CD14-positive monocyte (primary cell): ENCODE results near the gene WIPI1. TPM values are rescaled to one million over a fixed set of nuclear protein-coding genes. Genes with fewer than 3 reads are reported as not detected.

Experiments
- DNase-seq, 3 donors: peaks; one replicate each; pipeline ENCODE4 v3.0.0-alpha.2; 2011 to 2022
- H2AFZ ChIP-seq: 2 replicates; pipeline ENCODE4 v1.6.0; 2012; ENCODE audit warnings: mild to moderate bottlenecking, low read depth, low read length, inconsistent platforms; ENCODE audit not compliant: insufficient read depth, poor library complexity, severe bottlenecking
- H3K27ac ChIP-seq, 2 donors: 1 replicate in 1 of 2; 2 replicates in 1 of 2; pipeline ENCODE4 v1.5.1; 2012 to 2013; ENCODE audit warnings: low read length in 2 of 2, control low read depth in 1 of 2, inconsistent platforms in 1 of 2, low read depth in 1 of 2, mild to moderate bottlenecking in 1 of 2
- H3K27me3 ChIP-seq, 2 donors: one replicate each; pipeline versions ENCODE4 v1.6.0 to v1.6.1; 2011 to 2013; ENCODE audit warnings: low read length in 2 of 2; ENCODE audit not compliant: control insufficient read depth in 2 of 2, insufficient read depth in 2 of 2
- H3K36me3 ChIP-seq, 2 donors: replicated peaks in 1 of 2; 1 replicate in 1 of 2; 2 replicates in 1 of 2; pipeline versions ENCODE4 v1.5.1 to v1.6.1; 2012 to 2013; ENCODE audit warnings: low read length in 2 of 2, control low read depth in 1 of 2, inconsistent platforms in 1 of 2, mild to moderate bottlenecking in 1 of 2; ENCODE audit not compliant: insufficient read depth in 2 of 2, control insufficient read depth in 1 of 2
- H3K4me1 ChIP-seq, 2 donors: 1 replicate in 1 of 2; 2 replicates in 1 of 2; pipeline versions ENCODE4 v1.5.1 to v1.6.1; 2012 to 2013; ENCODE audit warnings: low read length in 2 of 2, control low read depth in 1 of 2, inconsistent platforms in 1 of 2, mild to moderate bottlenecking in 1 of 2, moderate library complexity in 1 of 2; ENCODE audit not compliant: insufficient read depth in 2 of 2, control insufficient read depth in 1 of 2
- H3K4me2 ChIP-seq: replicated peaks from 2 replicates; pipeline ENCODE3; 2012; ENCODE audit warnings: low read length, moderate library complexity, mild to moderate bottlenecking; ENCODE audit not compliant: poor library complexity, severe bottlenecking; ENCODE audit errors: extremely low read depth
- H3K4me3 ChIP-seq, 3 experiments: fragments of 200-600 bp in 1 of 3; sonication (generic) in 1 of 3; replicated peaks in 1 of 3; 1 replicate in 2 of 3; 2 replicates in 1 of 3; pipeline ENCODE4 v1.5.1; 2011 to 2013; ENCODE audit warnings: low read length in 3 of 3, mild to moderate bottlenecking in 3 of 3, control low read depth in 2 of 3, low read depth in 2 of 3, inconsistent platforms in 1 of 3, moderate library complexity in 1 of 3
- H3K79me2 ChIP-seq: 2 replicates; pipeline ENCODE4 v1.6.0; 2012; ENCODE audit warnings: mild to moderate bottlenecking, control low read depth, inconsistent platforms, low read length, moderate library complexity; ENCODE audit not compliant: insufficient read depth
- H3K9ac ChIP-seq: 2 replicates; pipeline ENCODE4 v1.6.0; 2017; ENCODE audit warnings: low read length, mild to moderate bottlenecking; ENCODE audit not compliant: insufficient read depth, poor library complexity, severe bottlenecking
- H3K9me3 ChIP-seq, 2 donors: replicated peaks in 1 of 2; 1 replicate in 1 of 2; 2 replicates in 1 of 2; pipeline versions ENCODE4 v1.5.1 to v1.6.1; 2012 to 2013; ENCODE audit warnings: low read length in 2 of 2, control low read depth in 1 of 2; ENCODE audit not compliant: control insufficient read depth in 1 of 2, insufficient read depth in 1 of 2
- H4K20me1 ChIP-seq: 2 replicates; pipeline ENCODE4 v1.6.0; 2012; ENCODE audit warnings: mild to moderate bottlenecking, low read length, control low read depth, moderate library complexity; ENCODE audit not compliant: insufficient read depth
- H3K27ac Mint-ChIP-seq, 7 donors: one replicate each; pipeline ENCODE4 v1.8.0; 2020; ENCODE audit warnings: mild to moderate bottlenecking in 7 of 7, mixed read lengths in 7 of 7, moderate library complexity in 6 of 7, inconsistent platforms in 2 of 7
- H3K27me3 Mint-ChIP-seq, 3 donors: one replicate each; pipeline ENCODE4 v1.8.0; 2021 to 2022; ENCODE audit warnings: low read depth in 3 of 3, mild to moderate bottlenecking in 3 of 3, mixed read lengths in 3 of 3, moderate library complexity in 3 of 3, inconsistent platforms in 1 of 3
- H3K36me3 Mint-ChIP-seq, 2 donors: one replicate each; pipeline ENCODE4 v1.8.0; 2020; ENCODE audit warnings: mixed read lengths in 2 of 2, inconsistent platforms in 1 of 2, mild to moderate bottlenecking in 1 of 2
- H3K4me1 Mint-ChIP-seq: one replicate; pipeline ENCODE4 v1.8.0; 2020; ENCODE audit warnings: mild to moderate bottlenecking, mixed read lengths
- H3K4me3 Mint-ChIP-seq, 2 donors: one replicate each; pipeline ENCODE4 v1.8.0; 2020; ENCODE audit warnings: mild to moderate bottlenecking in 2 of 2, mixed read lengths in 2 of 2, moderate library complexity in 1 of 2
- H3K9me3 Mint-ChIP-seq, 7 donors: one replicate each; pipeline ENCODE4 v1.8.0; 2020 to 2022; ENCODE audit warnings: mixed read lengths in 7 of 7, mild to moderate bottlenecking in 6 of 7, moderate library complexity in 6 of 7, inconsistent platforms in 2 of 7
- CTCF ChIP-seq: fragments of 200-600 bp; IDR thresholded peaks from one replicate; pipeline ENCODE4 v1.8.0; 2022; ENCODE audit warnings: antibody characterized with exemption, mild to moderate bottlenecking
- WGBS: methylation state at CpG from one replicate; pipeline ENCODE4 v1.1.5; 2013; ENCODE audit warnings: missing lambda C conversion rate; ENCODE audit not compliant: insufficient coverage; 5-methylcytosine and 5-hydroxymethylcytosine counted together
- intact Hi-C, 2 donors: fragments of 100-400 bp; cut with micrococcal nuclease; formaldehyde crosslinking; loops; one replicate each; pipeline versions ENCODE4 v1.15.0 to v1.15.1; 2023
- polyA plus RNA-seq, 3 donors: library from polyadenylated mRNA; depleted of rRNA in 1 of 3; unstranded in 2 of 3; stranded (reverse) in 1 of 3; fragments of 300-500 nt in 2 of 3; fragments of >200 nt in 1 of 3; fragmentation: Illumina TruSeq in 2 of 3; gene quantifications; 1 replicate in 2 of 3; 2 replicates in 1 of 3; pipeline ENCODE4 v1.2.3, GENCODE V29; 2012 to 2021

The WIPI1 gene
- polyA plus RNA-seq, 3 donors, result 19.9 to 31.9 (median 22.1) TPM

- no peak overlapping the region for H3K9ac ChIP-seq
- no peaks in the 10 kb centered on the region for H3K79me2 ChIP-seq
- H3K36me3 Mint-ChIP-seq, result peaks cover 71 to 81% of the 10 kb centered on the region in 2 donors
- no peaks in the 10 kb centered on the region for H3K27me3 ChIP-seq
- H3K27me3 Mint-ChIP-seq, result peaks cover 0 to 2% (median 1%) of the 10 kb centered on the region in 3 donors
- H2AFZ ChIP-seq, result no peak overlapping the region
- H3K27ac ChIP-seq, result no peak overlapping the region
- intact Hi-C loops, result no loop called here
- no peak overlapping the region for H3K4me3 ChIP-seq
- H3K9me3 Mint-ChIP-seq, result peaks cover 0 to 7% (median 6%) of the 10 kb centered on the region in 7 donors
- peaks cover 44 to 77% of the 10 kb centered on the region in 2 donors for H3K36me3 ChIP-seq
- DNase-seq, result no peak
- H3K4me3 Mint-ChIP-seq, result no peak overlapping the region
- H3K4me1 Mint-ChIP-seq, result peaks cover 12% of the 10 kb centered on the region
- peaks cover 5% of the 10 kb centered on the region for H4K20me1 ChIP-seq
- no peak for TF ChIP-seq CTCF
- no peak overlapping the region for H3K4me2 ChIP-seq
- no peaks in the 10 kb centered on the region for H3K9me3 ChIP-seq
- 73% methylated on average over 7 of the region's 9 CpGs for WGBS
- peak overlapping the region in 2 of 7 donors; percentile 14 to 63 for H3K27ac Mint-ChIP-seq
- peaks cover 12% of the 10 kb centered on the region in 2 donors for H3K4me1 ChIP-seq
Observed at GRCh38 chr17:68446626-68447041, 10.7 kb downstream of the WIPI1 start.

- no peak overlapping the region for H3K27ac ChIP-seq
- H3K27ac Mint-ChIP-seq, result peak overlapping the region in 2 of 7 donors; percentile 55 to 73
- DNase-seq, result no peak
- H3K36me3 Mint-ChIP-seq, result peaks cover 62 to 72% of the 10 kb centered on the region in 2 donors
- H4K20me1 ChIP-seq, result peaks cover 3% of the 10 kb centered on the region
- no peak overlapping the region for H2AFZ ChIP-seq
- H3K9me3 Mint-ChIP-seq, result peaks cover 0 to 7% (median 6%) of the 10 kb centered on the region in 7 donors
- intact Hi-C loops, result no loop called here
- H3K4me1 Mint-ChIP-seq, result peaks cover 21% of the 10 kb centered on the region
- no peak overlapping the region for H3K4me3 ChIP-seq
- H3K9me3 ChIP-seq, result no peaks in the 10 kb centered on the region
- peaks cover 21% of the 10 kb centered on the region in 2 donors for H3K4me1 ChIP-seq
- no peak overlapping the region for H3K4me2 ChIP-seq
- peaks cover 39 to 69% of the 10 kb centered on the region in 2 donors for H3K36me3 ChIP-seq
- H3K4me3 Mint-ChIP-seq, result no peak overlapping the region
- peaks cover 0 to 2% (median 1%) of the 10 kb centered on the region in 3 donors for H3K27me3 Mint-ChIP-seq
- H3K9ac ChIP-seq, result no peak overlapping the region
- 97% methylated on average over 5 of the region's 8 CpGs for WGBS
- no peak for TF ChIP-seq CTCF
- no peaks in the 10 kb centered on the region for H3K79me2 ChIP-seq
- no peaks in the 10 kb centered on the region for H3K27me3 ChIP-seq
Observed at GRCh38 chr17:68445671-68446070, 11.6 kb downstream of the WIPI1 start.
